ENCODE results near the gene RALGDS. TPM values are rescaled to one million over a fixed set of nuclear protein-coding genes. Genes with fewer than 3 reads are reported as not detected.

RALGDS gene
- total and polyA plus RNA-seq, 2 donors (not counting 3 experiments of a cell fraction or from before 2014, with no cell fraction given) = 41.4 to 60.0 TPM

DNA sequence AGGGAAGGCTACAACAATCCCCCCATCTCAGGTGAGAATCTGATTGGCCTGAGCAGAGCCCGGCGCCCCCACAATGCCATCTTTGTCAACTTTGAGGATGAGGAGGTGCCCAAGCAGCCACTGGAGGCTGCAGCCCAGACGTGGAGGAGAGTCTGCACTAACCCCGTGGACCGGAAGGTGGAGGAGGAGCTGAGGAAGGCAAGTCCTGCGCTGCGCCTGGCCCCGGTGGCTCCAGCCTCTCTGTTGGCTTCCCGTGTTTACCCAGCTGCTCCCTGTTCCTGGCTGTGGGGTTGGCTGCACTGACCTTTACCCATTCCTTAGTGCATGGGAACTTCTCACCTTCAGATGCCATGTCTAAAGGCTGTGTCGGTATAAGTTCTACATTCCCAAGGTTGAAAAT is 70.3 kb downstream of the RALGDS start:
- FAIRE-seq (no peak), DNase-seq (ENCODE audit: low read depth, low spot score) (peak; percentile 42)
- no peaks in the 10 kb centered on the region for H3K9me3 ChIP-seq (replicated peaks; ENCODE audit: control insufficient read depth, insufficient read depth, low read length)
- no peak overlapping the region for H2AFZ ChIP-seq (ENCODE audit: low read depth, low read length)
- no peak overlapping the region for H3K4me3 ChIP-seq (replicated peaks in 1 of 3; ENCODE audit: insufficient read depth in 1 of 3, low read depth in 1 of 3, low read length in 3 of 3)
- H4K20me1 ChIP-seq (replicated peaks; ENCODE audit: control insufficient read depth, extremely low read depth, insufficient read depth, low read length) = no peaks in the 10 kb centered on the region
- intact Hi-C loops (cut with micrococcal nuclease) (no loop called here), dilution Hi-C loops (cut with MboI; ENCODE audit: extremely low pct_ligation_motif_present, low sequenced_read_pairs) (no loop called here)
- no peaks in the 10 kb centered on the region for H3K9me1 ChIP-seq (replicated peaks; ENCODE audit: control insufficient read depth, extremely low read depth, insufficient read depth, low read length)
- H3K4me1 ChIP-seq (ENCODE audit: control insufficient read depth, extremely low read depth, insufficient read depth, low read length) = no peaks in the 10 kb centered on the region
- H3K4me2 ChIP-seq (ENCODE audit: insufficient read depth, low read length) = no peak overlapping the region
- BruUV-seq (replicated peaks) = no TSS peak
- CTCF ChIA-PET = interaction anchor here (0.6 to 3.4 kb wide), 2 partner anchors 93 to 98 kb away, joined by 3 to 17 read pairs; no protein-coding TSS in a partner anchor
- H3K79me2 ChIP-seq (ENCODE audit: control insufficient read depth, insufficient read depth, low read length) = no peaks in the 10 kb centered on the region
- TF ChIP-seq GATA2 (IDR thresholded peaks at IDR 0.05; ENCODE audit: insufficient read depth, insufficient read length, low read depth, low read length) (no peak), JUN (IDR thresholded peaks at IDR 0.05; ENCODE audit: borderline replicate concordance, insufficient read depth, insufficient read length, low read depth) (no peak), MYC (IDR thresholded peaks at IDR 0.05; ENCODE audit: low read depth, low read length) (no peak)
- no peaks in the 10 kb centered on the region for H3K27me3 ChIP-seq (ENCODE audit: control insufficient read depth in 2 of 2, insufficient read depth in 2 of 2, low read length in 2 of 2)
- H3K9ac ChIP-seq (replicated peaks; ENCODE audit: extremely low read depth, insufficient read depth, low read length) = no peak overlapping the region
- no peak overlapping the region for H3K27ac ChIP-seq (ENCODE audit: insufficient read depth, low read depth, low read length)
- H3K36me3 ChIP-seq (ENCODE audit: control insufficient read depth in 2 of 2, extremely low read depth in 1 of 2, insufficient read depth in 2 of 2, low read length in 2 of 2) = peaks cover 0 to 47% of the 10 kb centered on the region in 2 experiments
- POLR2A ChIA-PET = no interaction called here

DNA sequence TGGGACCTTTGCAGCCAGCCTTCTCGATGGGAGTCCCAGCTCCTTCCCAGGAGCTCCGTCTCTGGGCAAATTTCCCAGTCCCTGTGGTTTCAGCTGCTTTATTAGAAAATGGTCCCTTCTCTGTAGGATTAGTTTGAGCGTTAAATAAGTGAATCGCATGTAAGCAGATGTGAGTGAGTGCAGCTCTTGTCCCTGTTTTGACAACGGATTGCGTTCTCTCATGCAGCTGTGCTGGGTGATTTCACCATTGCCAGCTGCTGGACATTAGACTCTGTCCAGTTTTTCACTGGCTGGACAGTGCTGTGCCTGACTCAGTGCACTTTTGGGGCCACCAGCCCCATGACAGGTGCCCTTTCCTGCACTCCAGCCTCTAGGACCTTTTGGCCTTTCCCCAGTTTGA is 70.9 kb downstream of the RALGDS start:
- Histone ChIP-seq H2AFZ (ENCODE audit: low read depth, low read length) (no peak overlapping the region), H3K9me1 (replicated peaks; ENCODE audit: control insufficient read depth, extremely low read depth, insufficient read depth, low read length) (no peaks in the 10 kb centered on the region), H4K20me1 (replicated peaks; ENCODE audit: control insufficient read depth, extremely low read depth, insufficient read depth, low read length) (no peaks in the 10 kb centered on the region), H3K4me3 (replicated peaks in 1 of 3; ENCODE audit: insufficient read depth in 1 of 3, low read depth in 1 of 3, low read length in 3 of 3) (no peak overlapping the region), H3K79me2 (ENCODE audit: control insufficient read depth, insufficient read depth, low read length) (no peaks in the 10 kb centered on the region), H3K27ac (ENCODE audit: insufficient read depth, low read depth, low read length) (no peak overlapping the region), H3K4me2 (ENCODE audit: insufficient read depth, low read length) (no peak overlapping the region), H3K4me1 (ENCODE audit: control insufficient read depth, extremely low read depth, insufficient read depth, low read length) (no peaks in the 10 kb centered on the region), H3K9me3 (replicated peaks; ENCODE audit: control insufficient read depth, insufficient read depth, low read length) (no peaks in the 10 kb centered on the region), H3K36me3 (ENCODE audit: control insufficient read depth in 2 of 2, extremely low read depth in 1 of 2, insufficient read depth in 2 of 2, low read length in 2 of 2) (peaks cover 0 to 44% of the 10 kb centered on the region in 2 experiments), H3K9ac (replicated peaks; ENCODE audit: extremely low read depth, insufficient read depth, low read length) (no peak overlapping the region), H3K27me3 (ENCODE audit: control insufficient read depth in 2 of 2, insufficient read depth in 2 of 2, low read length in 2 of 2) (no peaks in the 10 kb centered on the region)
- TF ChIP-seq JUN (IDR thresholded peaks at IDR 0.05; ENCODE audit: borderline replicate concordance, insufficient read depth, insufficient read length, low read depth) (no peak), MYC (IDR thresholded peaks at IDR 0.05; ENCODE audit: low read depth, low read length) (no peak), GATA2 (IDR thresholded peaks at IDR 0.05; ENCODE audit: insufficient read depth, insufficient read length, low read depth, low read length) (no peak), POLR2A (IDR thresholded peaks at IDR 0.05; ENCODE audit: low read depth, low read length) (no peak), EZH2 (IDR thresholded peaks at IDR 0.05; ENCODE audit: borderline replicate concordance, low read depth, low read length, severe bottlenecking) (no peak)
- TF ChIP-seq, protein P1, sequence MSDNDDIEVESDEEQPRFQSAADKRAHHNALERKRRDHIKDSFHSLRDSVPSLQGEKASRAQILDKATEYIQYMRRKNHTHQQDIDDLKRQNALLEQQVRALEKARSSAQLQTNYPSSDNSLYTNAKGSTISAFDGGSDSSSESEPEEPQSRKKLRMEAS (IDR thresholded peaks at IDR 0.05; ENCODE audit: insufficient read depth, insufficient read length) = no peak
- DNase-seq (ENCODE audit: low read depth, low spot score) (no peak), FAIRE-seq (no peak)
- ChIA-PET POLR2A (no interaction called here), CTCF (interaction anchor here (0.8 to 3.4 kb wide), 3 partner anchors 94 to 136 kb away, joined by 3 to 17 read pairs (median 5); no protein-coding TSS in a partner anchor)
- no TSS peak for BruUV-seq (replicated peaks)
- dilution Hi-C loops (cut with MboI; ENCODE audit: extremely low pct_ligation_motif_present, low sequenced_read_pairs) (no loop called here), intact Hi-C loops (cut with micrococcal nuclease) (no loop called here)

Data from endothelial cell of umbilical vein (primary cell).